ENCODE data around the gene UPF2. TPM values are rescaled to one million over a fixed set of nuclear protein-coding genes. Genes with fewer than 3 reads are reported as not detected.

Gene UPF2
- total and polyA plus RNA-seq, 2 of the 4 experiments (the other 2 are of a cell fraction): 9.2 to 14.3 TPM

GRCh38 chr10:11885437-11886137, 157.0 kb downstream of the UPF2 start:
- no peak overlapping the region for H2BK120ac ChIP-seq (ENCODE audit: low read depth, low read length)
- H3K36me3 ChIP-seq (ENCODE audit: control insufficient read depth, insufficient read depth, low read length): no peaks in the 10 kb centered on the region
- H3K4me2 ChIP-seq (ENCODE audit: low read depth, low read length): no peak overlapping the region
- H2AFZ ChIP-seq (replicated peaks; ENCODE audit: low read length, poor library complexity): no peak overlapping the region
- CTCF ChIA-PET: no interaction called here
- no peaks in the 10 kb centered on the region for H4K20me1 ChIP-seq (ENCODE audit: insufficient read depth, low read length)
- H3K9me3 ChIP-seq (ENCODE audit: control insufficient read depth, insufficient read depth, low read length): no peaks in the 10 kb centered on the region
- no peak overlapping the region for H3K4ac ChIP-seq (ENCODE audit: low read depth, low read length)
- H3K27ac ChIP-seq (ENCODE audit: insufficient read depth, low read length): no peak overlapping the region
- no peaks in the 10 kb centered on the region for H3K79me1 ChIP-seq (ENCODE audit: low read depth in 1 of 2, low read length in 2 of 2)
- 83% methylated on average over 2 of the region's 13 CpGs; no CpG with 5 or more reads in 1 of the 2 experiments for WGBS, 2 experiments (ENCODE audit: extremely low coverage in 2 of 2, insufficient read length in 1 of 2)
- H3K4me3 ChIP-seq (ENCODE audit: insufficient read depth, low read depth, low read length): no peak overlapping the region
- H4K91ac ChIP-seq (ENCODE audit: insufficient read depth, low read depth, low read length): no peak overlapping the region
- no peak for DNase-seq
- no peak overlapping the region for H2BK20ac ChIP-seq (ENCODE audit: low read depth, low read length)
- no peak overlapping the region for H4K8ac ChIP-seq (ENCODE audit: low read depth in 2 of 2, low read length in 2 of 2)
- intact Hi-C loops (cut with micrococcal nuclease): no loop called here
- BruUV-seq (replicated peaks): no TSS peak
- H3K4me1 ChIP-seq (ENCODE audit: control insufficient read depth, insufficient read depth, low read length): peaks cover 4% of the 10 kb centered on the region; the same call in 1 of the 2 replicates
- no peak overlapping the region for H2AK5ac ChIP-seq (ENCODE audit: low read depth, low read length)
- dilution Hi-C loops (cut with HindIII; ENCODE audit: low sequenced_read_pairs, unreplicated experiment): no loop called here
- no peak overlapping the region for H3K18ac ChIP-seq (ENCODE audit: low read depth, low read length)
- H3K27me3 ChIP-seq (ENCODE audit: control insufficient read depth, insufficient read depth, low read length): no peaks in the 10 kb centered on the region
- POLR2A ChIA-PET (ENCODE audit: unreplicated experiment): no interaction called here
- H3K14ac ChIP-seq (replicated peaks; ENCODE audit: low read depth, low read length): no peak overlapping the region
- no peak overlapping the region for H3K9ac ChIP-seq (ENCODE audit: low read depth, low read length)
- no peak overlapping the region for H3K56ac ChIP-seq (ENCODE audit: extremely low read depth, insufficient read depth, low read length)
- in situ Hi-C loops (cut with MboI; ENCODE audit: low sequenced_read_pairs): no loop called here
- no peak overlapping the region for H2BK15ac ChIP-seq (ENCODE audit: low read depth, low read length)
- peaks cover 8% of the 10 kb centered on the region for H3K9me1 ChIP-seq (ENCODE audit: insufficient read depth, low read length)
- no peak for TF ChIP-seq MAFK (IDR thresholded peaks at IDR 0.05; ENCODE audit: low read depth, low read length)
- no peak for TF ChIP-seq SMC3 (IDR thresholded peaks at IDR 0.05; ENCODE audit: low read depth, low read length)
- no peak for TF ChIP-seq POLR2A (IDR thresholded peaks at IDR 0.05; ENCODE audit: low read depth, low read length)
- TF ChIP-seq BHLHE40 (IDR thresholded peaks at IDR 0.05; ENCODE audit: low read depth, low read length): no peak
- TF ChIP-seq RAD21 (IDR thresholded peaks at IDR 0.05; ENCODE audit: low read length): no peak
- TF ChIP-seq CHD1 (IDR thresholded peaks at IDR 0.05; ENCODE audit: low read depth, low read length): no peak
- TF ChIP-seq RCOR1 (IDR thresholded peaks at IDR 0.05; ENCODE audit: insufficient replicate concordance, low read length): no peak
- no peak for TF ChIP-seq CTCF (conservative IDR thresholded peaks at IDR 0.05; ENCODE audit: low read depth, low read length)
- TF ChIP-seq USF2 (IDR thresholded peaks at IDR 0.05; ENCODE audit: low read depth, low read length): no peak
- no peak for TF ChIP-seq CEBPB (IDR thresholded peaks at IDR 0.05; ENCODE audit: low read depth, low read length)
- no peak for TF ChIP-seq MXI1 (IDR thresholded peaks at IDR 0.05; ENCODE audit: borderline replicate concordance, low read depth, low read length)
- H2AK9ac ChIP-seq (replicated peaks; ENCODE audit: low read depth, low read length, poor library complexity): no peak overlapping the region
- H3K23ac ChIP-seq (ENCODE audit: low read depth, low read length): no peak overlapping the region
- no peak overlapping the region for H2BK5ac ChIP-seq (ENCODE audit: low read depth, low read length, poor library complexity, severe bottlenecking)
- ATAC-seq (ENCODE audit: low read depth): no peak
- H4K5ac ChIP-seq (ENCODE audit: low read depth, low read length): no peak overlapping the region
